ENCODE data around the gene COPS8.

Gene COPS8

DNA sequence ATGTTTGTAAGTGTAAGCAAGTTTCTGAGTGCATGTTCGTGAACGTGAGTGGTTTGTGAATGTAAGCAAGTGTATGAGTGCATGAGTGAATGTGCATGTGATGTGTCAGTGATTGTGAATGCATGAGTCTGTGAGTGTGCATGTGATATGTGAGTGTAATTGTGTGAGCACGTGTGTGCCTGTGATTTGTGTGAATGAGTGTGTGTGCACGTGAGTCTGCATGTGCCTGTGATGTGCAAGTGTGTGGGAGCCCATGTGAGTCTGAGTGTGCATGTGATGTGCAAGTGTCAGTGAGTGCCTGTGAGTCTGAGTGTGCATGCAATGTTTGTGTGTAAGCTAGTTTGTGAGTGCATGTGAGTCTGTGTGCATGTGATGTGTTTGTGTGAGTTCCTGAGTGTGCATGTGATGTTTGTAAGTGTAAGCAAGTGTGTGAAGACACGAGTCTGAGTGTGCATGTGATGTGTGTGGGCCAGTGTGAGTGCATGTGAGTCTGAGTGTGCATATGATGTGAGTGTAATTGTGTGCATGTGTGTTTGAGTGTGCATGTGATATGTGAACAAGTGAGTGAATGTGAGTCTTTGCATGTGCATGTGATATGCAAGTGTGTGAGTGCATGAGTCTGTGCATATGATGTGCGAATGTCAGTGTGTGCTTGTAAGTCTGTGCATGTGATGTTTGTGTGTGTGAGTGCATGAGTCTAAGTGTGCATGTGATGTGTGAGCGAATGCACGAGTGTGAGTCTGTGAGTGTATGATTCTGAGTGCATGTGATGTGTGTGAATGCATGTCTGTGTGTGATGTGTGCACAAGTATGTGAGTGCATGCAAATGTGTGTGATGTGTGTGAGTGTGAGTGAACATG is 45.1 kb downstream of the COPS8 start:
- DNase-seq (ENCODE audit: low read depth in 2 of 2): no peak

DNA sequence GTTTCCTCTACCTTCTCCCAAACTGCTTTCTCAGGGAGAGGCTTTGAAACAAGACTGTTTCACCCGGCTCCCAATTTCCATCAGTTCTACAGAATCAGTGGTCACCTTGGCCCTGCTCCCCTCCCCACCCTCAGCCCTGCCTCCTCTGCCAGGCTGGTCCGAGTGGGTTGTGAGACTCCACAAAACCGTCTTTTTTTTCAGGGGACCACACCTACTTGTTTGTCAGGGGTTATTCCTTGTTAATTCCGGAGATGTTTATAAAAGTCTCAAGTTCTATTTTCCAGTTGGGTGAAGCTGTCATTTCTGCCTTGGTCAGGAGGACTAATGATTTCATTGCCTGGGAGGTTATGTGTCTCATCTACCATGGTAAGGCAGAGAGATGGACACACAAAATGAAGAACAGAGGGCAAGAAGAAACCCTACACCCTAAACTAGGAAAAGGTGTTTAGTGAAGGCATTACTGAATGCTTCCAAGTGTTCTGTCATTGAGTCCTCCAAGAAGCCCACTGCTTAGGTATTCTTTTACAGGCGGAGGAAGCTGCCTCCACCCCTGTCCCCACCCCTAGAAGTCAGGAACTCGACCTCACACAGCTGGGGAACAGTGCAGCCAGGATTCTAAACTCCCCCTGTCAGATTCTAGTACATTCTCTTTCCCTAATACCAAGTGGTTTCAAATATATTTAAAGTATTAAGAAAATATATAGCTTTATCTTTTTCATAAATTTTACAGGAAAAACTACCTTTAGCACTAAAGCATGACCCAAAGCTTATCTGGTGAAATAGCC is 46.3 kb downstream of the COPS8 start:
- no peak for DNase-seq (ENCODE audit: low read depth in 2 of 2)

DNA sequence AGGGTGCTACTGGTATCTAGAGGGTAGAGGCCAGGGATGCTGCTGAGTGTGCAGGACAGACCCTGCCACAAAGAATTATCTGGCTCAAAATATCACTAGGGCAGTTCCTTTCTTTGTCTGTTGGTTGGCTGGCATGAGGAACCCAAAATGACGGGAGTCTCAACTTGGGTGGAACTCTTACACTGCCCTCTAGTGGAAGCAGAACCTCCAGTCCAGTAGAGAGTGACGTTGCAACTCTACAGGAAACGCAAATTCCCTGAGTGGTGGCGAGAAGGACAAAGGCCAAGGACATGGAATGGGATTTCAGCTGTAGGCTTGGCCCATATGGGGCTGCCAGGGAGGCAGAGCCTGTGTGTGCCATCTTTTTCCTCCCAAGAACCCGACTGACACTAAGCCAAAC is 47.1 kb downstream of the COPS8 start:
- no peak for DNase-seq (ENCODE audit: low read depth in 2 of 2)

DNA sequence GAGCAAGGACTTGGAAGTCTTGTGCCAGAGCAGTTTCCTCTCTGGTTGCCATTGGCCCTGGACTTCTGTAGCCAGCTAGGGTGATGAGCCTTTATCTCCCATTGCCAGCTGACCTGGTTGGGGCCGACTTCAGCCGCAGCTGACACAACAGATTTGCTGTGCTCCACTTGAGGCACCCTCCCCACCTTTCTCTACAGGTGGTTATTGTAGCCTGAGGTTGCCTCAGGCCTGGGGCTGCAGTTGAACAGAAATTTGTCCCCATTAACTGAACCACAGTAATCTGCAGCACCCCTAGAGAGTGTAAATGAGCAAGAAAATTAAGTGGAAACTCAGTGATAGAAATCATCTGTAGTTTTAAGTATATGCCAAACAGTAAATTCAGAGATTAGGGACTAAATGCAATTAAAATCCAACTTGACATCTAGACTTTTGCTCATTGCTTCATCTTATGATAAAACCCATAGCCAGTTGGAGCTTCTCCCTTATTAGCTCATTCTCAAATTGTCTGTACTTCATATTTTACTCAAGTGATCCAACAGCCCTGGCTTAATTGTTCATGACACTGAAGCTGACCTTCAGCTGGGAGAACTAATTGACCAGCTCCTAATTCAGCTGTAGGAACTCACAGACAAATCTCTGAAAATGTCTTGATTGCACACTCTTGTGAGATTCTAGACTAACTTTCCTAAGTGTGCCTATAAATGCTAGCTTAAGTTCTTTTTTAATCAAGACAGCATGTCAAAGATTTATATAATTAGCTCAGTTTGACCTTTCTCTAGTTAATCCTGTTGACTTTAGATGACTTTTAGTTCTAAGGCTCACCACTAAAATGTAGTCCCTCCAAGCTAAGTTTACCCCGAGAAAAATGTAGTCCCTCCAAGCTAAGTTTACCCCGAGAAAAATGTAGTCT is 48.9 kb downstream of the COPS8 start:
- DNase-seq (ENCODE audit: low read depth in 2 of 2): no peak

DNA sequence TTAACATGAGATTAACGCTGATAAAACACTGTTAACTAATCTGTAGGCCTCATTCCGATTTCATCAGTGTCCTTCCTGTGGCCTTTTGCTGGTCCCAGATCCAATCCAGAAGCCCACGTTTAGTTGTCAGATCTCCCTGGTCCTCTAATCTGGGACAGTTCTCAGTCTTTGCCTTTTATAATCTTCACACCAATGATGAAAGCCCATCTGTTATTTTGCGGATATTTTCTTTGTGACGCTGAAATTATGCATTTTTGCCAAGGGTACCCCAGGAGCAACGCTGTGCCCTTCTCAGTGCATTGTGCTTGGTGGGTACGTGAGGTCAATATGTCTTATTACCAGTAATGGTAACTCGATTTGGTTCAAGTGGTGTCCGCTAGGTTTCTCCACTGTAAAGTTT is 51.1 kb downstream of the COPS8 start:
- no peak for DNase-seq (ENCODE audit: low read depth in 2 of 2)

DNA sequence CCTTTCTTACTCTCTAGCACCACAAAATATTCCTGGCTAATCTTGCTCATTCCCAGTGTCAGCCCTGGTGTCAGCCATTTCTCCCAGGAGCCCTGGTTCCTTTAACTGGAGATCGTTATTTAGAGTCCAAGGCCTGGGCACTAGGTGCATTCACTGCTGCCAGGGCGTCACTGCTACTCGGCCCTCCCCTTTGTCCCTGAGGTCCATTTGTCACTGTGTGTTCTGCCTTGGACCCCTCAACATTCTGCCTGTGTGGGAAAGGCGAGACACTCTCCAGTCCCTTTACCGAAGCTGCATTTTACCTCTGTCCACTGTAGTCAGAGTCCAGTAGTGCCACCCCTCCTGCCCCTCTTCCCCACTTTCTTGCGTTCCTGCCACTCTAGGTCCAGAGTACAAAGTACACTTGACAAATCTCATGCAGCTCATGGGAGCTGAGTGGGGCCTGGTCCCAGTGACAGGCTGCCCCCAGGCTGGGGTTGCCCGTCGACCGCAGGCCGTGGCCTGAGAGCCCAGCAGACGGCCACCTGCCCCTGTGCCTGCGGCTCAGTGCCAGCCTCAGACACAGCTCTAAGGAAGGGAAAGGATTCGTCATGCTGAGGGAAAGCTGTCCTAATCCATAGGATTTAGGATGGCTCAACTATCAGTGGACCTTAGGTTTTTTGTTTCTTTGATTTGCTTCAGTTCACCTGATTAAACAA is 52.1 kb downstream of the COPS8 start:
- DNase-seq (ENCODE audit: low read depth in 2 of 2): no peak

DNA sequence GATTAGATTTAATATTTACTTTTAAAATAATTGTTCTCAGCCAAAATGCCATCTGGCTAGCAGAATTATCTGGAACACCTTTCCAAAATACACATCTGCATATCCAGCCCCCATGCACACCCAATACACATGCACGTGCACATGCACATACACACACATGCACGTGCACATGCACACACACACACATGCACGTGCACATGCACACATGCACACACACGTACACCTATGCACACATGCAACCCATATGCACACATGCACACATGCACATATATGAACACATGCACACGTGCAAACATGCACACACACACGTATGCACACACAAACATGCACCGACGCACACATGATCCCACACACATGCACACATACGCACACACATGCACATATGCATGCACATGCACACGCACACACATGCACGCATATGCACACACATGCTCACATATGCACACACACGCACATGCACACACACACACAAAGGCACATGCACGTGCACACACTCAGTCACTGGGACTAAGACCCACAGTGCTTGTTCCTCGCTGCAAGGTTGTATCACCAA is 53.5 kb downstream of the COPS8 start:
- no peak for DNase-seq (ENCODE audit: low read depth in 2 of 2)

DNA sequence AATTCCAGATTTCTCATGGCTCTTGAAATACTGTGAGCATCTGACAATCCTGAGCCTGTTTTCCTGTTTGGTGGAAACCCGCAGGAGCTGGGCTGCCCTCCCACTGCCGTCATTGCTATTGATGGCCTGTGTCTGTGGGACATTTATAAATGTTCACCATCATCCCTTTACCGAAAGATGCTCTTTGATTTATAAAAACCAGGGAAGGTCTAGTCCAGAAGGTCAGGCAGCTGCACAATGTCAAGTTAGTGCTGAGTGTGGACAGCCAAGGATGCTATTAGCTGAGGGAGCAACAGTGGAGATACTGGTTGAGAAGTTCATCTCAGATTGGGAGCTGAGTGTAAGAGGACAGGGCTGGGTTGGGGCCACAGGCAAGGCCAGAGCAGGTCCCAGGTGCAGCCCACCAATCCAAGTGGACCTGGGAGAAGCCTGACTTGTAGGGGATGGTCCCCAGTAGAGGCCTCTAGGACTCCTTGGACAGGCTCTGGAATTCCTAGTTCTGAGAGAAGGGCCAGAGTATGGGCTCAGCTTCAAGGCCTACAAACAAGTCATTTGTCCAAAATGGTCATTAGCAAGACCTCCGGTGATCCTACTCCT is 55.1 kb downstream of the COPS8 start:
- no peak for DNase-seq (ENCODE audit: low read depth in 2 of 2)

DNA sequence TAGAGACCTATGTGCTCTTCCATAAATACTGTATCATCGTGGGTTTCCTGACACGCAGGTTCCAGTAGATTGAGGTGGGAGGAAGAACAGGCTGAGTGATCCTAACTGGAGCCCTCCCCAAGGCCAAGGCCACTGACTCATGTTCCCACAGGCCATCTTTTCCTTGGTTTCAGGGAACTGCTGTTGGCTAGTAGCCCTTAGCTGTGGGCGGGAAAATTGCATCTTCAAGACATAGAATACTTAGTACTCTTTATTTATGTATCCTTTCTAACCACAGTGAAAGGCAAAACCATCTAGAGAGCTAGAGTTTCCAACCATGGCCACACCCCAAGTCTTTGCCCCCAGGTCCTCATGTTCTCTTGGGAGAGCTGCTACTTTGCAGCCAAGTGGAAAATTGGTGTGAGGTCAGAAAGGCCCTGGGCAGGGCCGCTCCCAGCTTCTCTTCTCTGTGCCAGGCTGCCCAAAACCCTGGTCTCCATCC is 55.9 kb downstream of the COPS8 start:
- no peak for DNase-seq (ENCODE audit: low read depth in 2 of 2)

DNA sequence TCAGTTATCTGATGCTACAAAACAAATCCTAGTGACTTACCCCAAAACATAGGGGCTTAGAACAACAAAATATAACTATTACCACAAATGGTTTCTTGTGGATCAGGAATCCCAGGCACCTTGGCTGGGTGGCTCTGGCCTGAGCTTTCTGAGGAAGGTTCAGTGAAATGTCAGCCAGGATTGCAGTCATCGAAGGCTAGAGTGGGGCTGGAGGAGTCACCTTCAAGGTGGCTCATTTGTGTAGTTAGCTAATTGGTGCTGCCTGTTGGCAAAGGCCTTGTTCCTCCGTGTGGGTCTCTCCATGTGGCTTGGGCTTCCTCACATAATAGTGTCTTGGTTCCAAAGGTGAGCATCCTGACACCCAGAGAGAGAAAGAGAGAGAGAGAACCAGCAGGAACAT is 57.4 kb downstream of the COPS8 start:
- DNase-seq (ENCODE audit: low read depth in 2 of 2): no peak

DNA sequence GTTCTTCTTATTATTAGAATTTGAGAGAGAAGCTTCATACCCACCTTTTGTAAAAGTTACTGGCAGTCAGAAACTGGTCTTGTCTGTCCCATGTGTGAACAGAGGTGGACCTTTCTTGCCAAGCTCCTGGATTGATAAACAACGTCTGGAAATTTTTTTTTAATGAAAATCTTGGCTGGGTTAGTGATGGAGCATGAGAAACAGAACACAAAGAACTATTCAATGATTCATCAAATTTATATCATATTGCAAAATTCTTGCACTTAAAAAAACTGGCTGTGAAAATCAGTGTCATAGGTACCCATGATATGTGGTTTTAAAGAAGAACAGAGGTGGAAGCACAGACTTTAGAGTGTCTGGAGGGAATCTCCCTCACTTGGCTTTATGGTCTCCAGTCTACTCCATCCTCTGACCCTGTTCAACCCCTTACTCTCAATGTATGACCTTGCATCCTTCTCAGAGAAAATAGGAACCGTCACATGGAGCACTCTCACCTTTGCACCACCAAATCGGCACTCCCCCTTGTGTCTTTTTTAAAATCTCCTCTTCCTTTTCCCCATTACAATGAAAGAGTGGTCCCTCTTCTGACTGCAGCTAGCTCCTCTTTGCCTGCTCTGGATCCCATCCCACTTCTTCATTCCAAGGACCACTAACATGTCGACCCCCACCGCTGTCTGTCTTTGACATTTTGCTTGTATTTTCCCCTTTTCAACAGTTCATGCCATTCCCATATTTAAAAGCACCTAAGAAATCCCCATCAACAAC is 58.2 kb downstream of the COPS8 start:
- no peak for DNase-seq (ENCODE audit: low read depth in 2 of 2)

DNA sequence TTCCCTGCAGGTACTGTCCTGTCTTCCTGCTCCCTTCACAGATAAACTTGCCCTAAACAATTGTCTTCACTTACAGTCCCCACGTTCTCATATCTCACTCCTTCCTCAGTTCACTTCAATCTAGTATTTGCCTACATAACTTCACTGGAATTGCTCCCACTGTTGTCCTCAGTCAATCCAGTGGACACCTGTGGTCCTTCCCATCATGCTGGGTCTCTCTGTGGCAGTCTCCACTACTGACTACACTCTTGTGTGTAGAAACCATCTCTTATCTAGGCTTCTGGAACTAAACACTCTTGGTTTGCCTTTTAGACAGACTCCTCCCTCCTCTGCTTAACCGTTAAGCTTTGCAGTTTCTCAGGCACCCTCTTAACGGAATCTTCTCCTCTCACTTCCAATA is 58.8 kb downstream of the COPS8 start:
- no peak for DNase-seq (ENCODE audit: low read depth in 2 of 2)

DNA sequence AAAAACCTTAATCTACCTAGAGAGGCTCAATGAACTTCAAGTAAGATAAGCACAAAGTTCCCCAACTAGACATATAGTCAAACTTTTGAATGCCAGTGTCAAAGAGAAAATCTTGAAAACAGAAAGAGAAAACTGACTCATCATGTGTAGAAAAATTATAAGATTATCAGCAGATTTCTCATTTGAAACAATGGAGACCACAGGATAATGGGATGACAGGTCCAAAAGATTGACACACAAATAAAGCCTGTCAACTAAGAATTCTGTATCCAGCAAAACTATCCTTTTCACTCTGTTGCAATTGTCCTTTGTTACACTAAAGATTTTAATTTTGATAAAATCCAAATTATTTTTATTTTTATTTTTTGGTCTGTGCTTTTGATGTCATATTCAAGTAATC is 61.6 kb downstream of the COPS8 start:
- no peak for DNase-seq (ENCODE audit: low read depth in 2 of 2)

DNA sequence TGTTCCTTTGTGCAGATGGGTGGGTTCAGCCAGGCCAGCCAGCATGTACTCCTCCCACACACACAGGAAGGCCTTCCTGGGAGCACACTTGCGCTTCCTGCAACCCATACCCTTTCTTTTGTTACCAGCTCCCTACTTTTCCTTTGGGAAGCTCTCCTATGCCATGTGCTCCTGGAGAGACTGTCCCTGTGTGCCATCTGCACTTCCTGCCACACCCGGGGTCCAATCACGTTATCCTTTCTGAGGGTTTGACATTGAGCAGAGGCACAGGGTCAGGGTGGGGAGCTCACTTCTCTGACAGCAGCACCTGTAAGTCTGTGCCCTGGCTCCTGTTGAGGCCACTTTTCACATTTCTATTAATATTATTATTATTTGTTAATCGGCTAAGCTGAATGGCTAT is 62.9 kb downstream of the COPS8 start:
- DNase-seq (ENCODE audit: low read depth in 2 of 2): no peak

DNA sequence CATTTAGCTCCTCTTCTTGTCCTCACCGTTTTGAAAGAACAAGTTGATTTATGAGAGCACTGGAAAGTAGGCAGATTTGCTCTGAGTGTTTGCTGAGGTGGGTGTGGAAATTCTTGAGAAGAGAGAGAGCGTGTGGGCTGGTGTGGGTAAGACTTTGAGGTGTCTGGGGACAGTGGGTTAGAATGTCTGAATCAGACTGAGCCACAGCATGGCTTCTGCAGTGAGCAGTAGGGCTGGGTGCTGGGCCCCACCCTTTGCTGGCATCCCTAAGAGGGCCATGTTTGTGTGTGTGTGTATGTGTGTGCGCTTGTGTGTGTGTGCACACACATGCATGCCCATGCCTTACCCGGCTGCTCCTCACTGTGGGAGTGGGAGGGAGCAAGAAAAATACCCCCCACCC is 63.7 kb downstream of the COPS8 start:
- no peak for DNase-seq (ENCODE audit: low read depth in 2 of 2)
